ENCODE results near the gene RIMKLA.
A peak's percentile ranks its signal among the peaks of the same experiment; 100 is the strongest.

RIMKLA gene

GRCh38 chr1:42450061-42450460 lies 69.5 kb downstream of the RIMKLA start:
- Histone ChIP-seq H3K27ac (ENCODE audit: insufficient read depth, low read depth, low read length, poor library complexity, severe bottlenecking) (no peak overlapping the region), H3K4me3 (ENCODE audit: insufficient read depth, low read depth, low read length) (no peak overlapping the region), H3K27me3 (ENCODE audit: control insufficient read depth, insufficient read depth, low read length, poor library complexity, severe bottlenecking) (no peaks in the 10 kb centered on the region), H3K9me3 (ENCODE audit: control insufficient read depth, low read length) (no peaks in the 10 kb centered on the region), H3K4me1 (ENCODE audit: control insufficient read depth, insufficient read depth, low read length) (no peaks in the 10 kb centered on the region), H3K36me3 (ENCODE audit: control insufficient read depth, insufficient read depth, low read length) (no peaks in the 10 kb centered on the region)
- 84 to 100% methylated on average over 1 of the region's 1 CpG for WGBS, 2 experiments

GRCh38 chr1:42453386-42453785 lies 72.8 kb downstream of the RIMKLA start:
- Histone ChIP-seq H3K9me3 (ENCODE audit: control insufficient read depth, low read length) (no peaks in the 10 kb centered on the region), H3K36me3 (ENCODE audit: control insufficient read depth, insufficient read depth, low read length) (no peaks in the 10 kb centered on the region), H3K4me1 (ENCODE audit: control insufficient read depth, insufficient read depth, low read length) (no peaks in the 10 kb centered on the region), H3K27me3 (ENCODE audit: control insufficient read depth, insufficient read depth, low read length, poor library complexity, severe bottlenecking) (no peaks in the 10 kb centered on the region), H3K4me3 (ENCODE audit: insufficient read depth, low read depth, low read length) (no peak overlapping the region), H3K27ac (ENCODE audit: insufficient read depth, low read depth, low read length, poor library complexity, severe bottlenecking) (no peak overlapping the region)
- WGBS, 2 experiments: 85 to 92% methylated on average over 4 of the region's 4 CpGs

- WGBS, 2 experiments: 93% methylated on average over 5 of the region's 5 CpGs
- H3K27ac ChIP-seq (ENCODE audit: insufficient read depth, low read depth, low read length, poor library complexity, severe bottlenecking): no peak overlapping the region
- H3K36me3 ChIP-seq (ENCODE audit: control insufficient read depth, insufficient read depth, low read length): peaks cover 7% of the 10 kb centered on the region
- no peak overlapping the region for H3K4me3 ChIP-seq (ENCODE audit: insufficient read depth, low read depth, low read length)
- no peaks in the 10 kb centered on the region for H3K9me3 ChIP-seq (ENCODE audit: control insufficient read depth, low read length)
- no peaks in the 10 kb centered on the region for H3K4me1 ChIP-seq (ENCODE audit: control insufficient read depth, insufficient read depth, low read length)
- no peaks in the 10 kb centered on the region for H3K27me3 ChIP-seq (ENCODE audit: control insufficient read depth, insufficient read depth, low read length, poor library complexity, severe bottlenecking)
These were observed 73.8 kb downstream of the RIMKLA start for GRCh38 chr1:42454403-42454802.

GRCh38 chr1:42456010-42456753 lies 75.6 kb downstream of the RIMKLA start, which contains the start of the genes PPCS and ZMYND12:
PPCS (plus strand) TSS chr1:42456543; CDS start chr1:42456566, 23 bp downstream.
ZMYND12 (minus strand) TSS chr1:42456022; CDS start chr1:42455997, 25 bp downstream.
- Histone ChIP-seq H3K27me3 (ENCODE audit: control insufficient read depth, insufficient read depth, low read length, poor library complexity, severe bottlenecking) (no peaks in the 10 kb centered on the region), H3K9me3 (ENCODE audit: control insufficient read depth, low read length) (no peaks in the 10 kb centered on the region), H3K4me1 (ENCODE audit: control insufficient read depth, insufficient read depth, low read length) (no peaks in the 10 kb centered on the region), H3K4me3 (ENCODE audit: insufficient read depth, low read depth, low read length) (peak within 1 kb of the TSS; percentile 92), H3K27ac (ENCODE audit: insufficient read depth, low read depth, low read length, poor library complexity, severe bottlenecking) (peak within 1 kb of the TSS; percentile 18), H3K36me3 (ENCODE audit: control insufficient read depth, insufficient read depth, low read length) (peaks cover 7% of the 10 kb centered on the region)
- WGBS, 2 experiments: 1 to 2% methylated on average over 66 of the region's 66 CpGs

- Histone ChIP-seq H3K4me3 (ENCODE audit: insufficient read depth, low read depth, low read length) (peak overlapping the region; percentile 92), H3K27me3 (ENCODE audit: control insufficient read depth, insufficient read depth, low read length, poor library complexity, severe bottlenecking) (no peaks in the 10 kb centered on the region), H3K27ac (ENCODE audit: insufficient read depth, low read depth, low read length, poor library complexity, severe bottlenecking) (peak overlapping the region; percentile 18), H3K9me3 (ENCODE audit: control insufficient read depth, low read length) (no peaks in the 10 kb centered on the region), H3K4me1 (ENCODE audit: control insufficient read depth, insufficient read depth, low read length) (no peaks in the 10 kb centered on the region), H3K36me3 (ENCODE audit: control insufficient read depth, insufficient read depth, low read length) (peaks cover 7% of the 10 kb centered on the region)
- WGBS, 2 experiments: 3% methylated on average over 23 of the region's 23 CpGs
These were observed 76.1 kb downstream of the RIMKLA start for GRCh38 chr1:42456754-42457089.

GRCh38 chr1:42461196-42461595 lies 80.6 kb downstream of the RIMKLA start:
- peaks cover 7% of the 10 kb centered on the region for H3K36me3 ChIP-seq (ENCODE audit: control insufficient read depth, insufficient read depth, low read length)
- H3K9me3 ChIP-seq (ENCODE audit: control insufficient read depth, low read length): no peaks in the 10 kb centered on the region
- H3K27me3 ChIP-seq (ENCODE audit: control insufficient read depth, insufficient read depth, low read length, poor library complexity, severe bottlenecking): peaks cover 4% of the 10 kb centered on the region
- 88 to 93% methylated on average over 2 of the region's 2 CpGs for WGBS, 2 experiments
- H3K27ac ChIP-seq (ENCODE audit: insufficient read depth, low read depth, low read length, poor library complexity, severe bottlenecking): no peak overlapping the region
- H3K4me1 ChIP-seq (ENCODE audit: control insufficient read depth, insufficient read depth, low read length): peaks cover 3% of the 10 kb centered on the region
- H3K4me3 ChIP-seq (ENCODE audit: insufficient read depth, low read depth, low read length): no peak overlapping the region

GRCh38 chr1:42462828-42463763 lies 82.5 kb downstream of the RIMKLA start, which contains the start of gene CCDC30:
CCDC30 (plus strand) TSS chr1:42463286; CDS start chr1:42480552, 17,266 bp downstream.
- 4 to 5% methylated on average over 59 of the region's 59 CpGs for WGBS, 2 experiments

GRCh38 chr1:42463921-42464320 lies 83.3 kb downstream of the RIMKLA start:
- Histone ChIP-seq H3K27me3 (ENCODE audit: control insufficient read depth, insufficient read depth, low read length, poor library complexity, severe bottlenecking) (peaks cover 7% of the 10 kb centered on the region), H3K4me3 (ENCODE audit: insufficient read depth, low read depth, low read length) (peak overlapping the region; percentile 68), H3K36me3 (ENCODE audit: control insufficient read depth, insufficient read depth, low read length) (peaks cover 3% of the 10 kb centered on the region), H3K4me1 (ENCODE audit: control insufficient read depth, insufficient read depth, low read length) (peaks cover 3% of the 10 kb centered on the region), H3K27ac (ENCODE audit: insufficient read depth, low read depth, low read length, poor library complexity, severe bottlenecking) (no peak overlapping the region), H3K9me3 (ENCODE audit: control insufficient read depth, low read length) (no peaks in the 10 kb centered on the region)
- WGBS, 2 experiments: 91 to 92% methylated on average over 3 of the region's 3 CpGs

More at GRCh38 chr1:42462828-42463763, 82.5 kb downstream of the RIMKLA start, which contains the start of gene CCDC30:
- Histone ChIP-seq H3K36me3 (ENCODE audit: control insufficient read depth, insufficient read depth, low read length) (peaks cover 7% of the 10 kb centered on the region), H3K27me3 (ENCODE audit: control insufficient read depth, insufficient read depth, low read length, poor library complexity, severe bottlenecking) (peaks cover 7% of the 10 kb centered on the region), H3K4me3 (ENCODE audit: insufficient read depth, low read depth, low read length) (peak within 1 kb of the TSS; percentile 68), H3K4me1 (ENCODE audit: control insufficient read depth, insufficient read depth, low read length) (peaks cover 3% of the 10 kb centered on the region), H3K9me3 (ENCODE audit: control insufficient read depth, low read length) (no peaks in the 10 kb centered on the region), H3K27ac (ENCODE audit: insufficient read depth, low read depth, low read length, poor library complexity, severe bottlenecking) (peak within 1 kb of the TSS; percentile 56)

GRCh38 chr1:42466030-42466429 lies 85.4 kb downstream of the RIMKLA start:
- no peaks in the 10 kb centered on the region for H3K9me3 ChIP-seq (ENCODE audit: control insufficient read depth, low read length)
- 87 to 93% methylated on average over 2 of the region's 2 CpGs for WGBS, 2 experiments
- H3K4me3 ChIP-seq (ENCODE audit: insufficient read depth, low read depth, low read length): no peak overlapping the region
- no peaks in the 10 kb centered on the region for H3K36me3 ChIP-seq (ENCODE audit: control insufficient read depth, insufficient read depth, low read length)
- H3K4me1 ChIP-seq (ENCODE audit: control insufficient read depth, insufficient read depth, low read length): peaks cover 3% of the 10 kb centered on the region
- no peak overlapping the region for H3K27ac ChIP-seq (ENCODE audit: insufficient read depth, low read depth, low read length, poor library complexity, severe bottlenecking)
- H3K27me3 ChIP-seq (ENCODE audit: control insufficient read depth, insufficient read depth, low read length, poor library complexity, severe bottlenecking): peaks cover 7% of the 10 kb centered on the region

GRCh38 chr1:42469727-42470126 lies 89.1 kb downstream of the RIMKLA start:
- peaks cover 3% of the 10 kb centered on the region for H3K27me3 ChIP-seq (ENCODE audit: control insufficient read depth, insufficient read depth, low read length, poor library complexity, severe bottlenecking)
- 91 to 94% methylated on average over 2 of the region's 2 CpGs for WGBS, 2 experiments
- H3K36me3 ChIP-seq (ENCODE audit: control insufficient read depth, insufficient read depth, low read length): no peaks in the 10 kb centered on the region

More at GRCh38 chr1:42469727-42470126, 89.1 kb downstream of the RIMKLA start:
- no peaks in the 10 kb centered on the region for H3K4me1 ChIP-seq (ENCODE audit: control insufficient read depth, insufficient read depth, low read length)
- no peaks in the 10 kb centered on the region for H3K9me3 ChIP-seq (ENCODE audit: control insufficient read depth, low read length)
- H3K4me3 ChIP-seq (ENCODE audit: insufficient read depth, low read depth, low read length): no peak overlapping the region
- H3K27ac ChIP-seq (ENCODE audit: insufficient read depth, low read depth, low read length, poor library complexity, severe bottlenecking): no peak overlapping the region
